HK-2 (cell line): ENCODE measurements around the gene DDX52.
"Not testable (repeated sequence)": the region's sequence is repeated elsewhere in the genome, so short reads cannot be mapped to it uniquely, and the experiment has no call there.

Experiments
- DNase-seq: peaks from one replicate; pipeline ENCODE4 v3.0.0-alpha.2; 2018; ENCODE audit not compliant: unreplicated experiment

Gene DDX52

GRCh38 chr17:37643118-37643766, at the start of gene DDX52:
Gene DDX52, minus strand, starts transcription at chr17:37643446. Its CDS starts 26 bp downstream, at chr17:37643420.
- DNase-seq: peak; percentile 89

GRCh38 chr17:37691807-37692206, 48.6 kb upstream of the DDX52 start:
- DNase-seq: no peak

DNA sequence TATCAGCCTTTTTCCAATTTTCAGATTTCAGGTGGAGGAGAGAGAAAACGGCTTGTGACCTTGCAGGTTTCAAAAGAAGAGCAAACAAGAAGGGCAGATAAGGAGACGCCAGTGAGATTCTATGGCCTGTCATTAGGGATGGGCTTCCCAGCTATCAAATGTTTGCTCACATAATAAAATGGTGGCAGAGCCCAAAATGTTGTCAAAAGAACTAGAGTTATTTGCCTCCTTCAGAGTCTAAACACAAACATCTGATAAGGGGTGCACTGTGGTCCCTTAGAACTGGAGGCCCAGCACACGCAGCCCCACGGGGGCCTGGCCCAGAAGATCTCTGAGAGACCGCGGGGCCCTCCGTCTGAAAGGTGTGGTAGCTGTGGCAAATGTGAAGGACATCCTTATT, 46.1 kb upstream of the DDX52 start:
- DNase-seq: no peak

DNA sequence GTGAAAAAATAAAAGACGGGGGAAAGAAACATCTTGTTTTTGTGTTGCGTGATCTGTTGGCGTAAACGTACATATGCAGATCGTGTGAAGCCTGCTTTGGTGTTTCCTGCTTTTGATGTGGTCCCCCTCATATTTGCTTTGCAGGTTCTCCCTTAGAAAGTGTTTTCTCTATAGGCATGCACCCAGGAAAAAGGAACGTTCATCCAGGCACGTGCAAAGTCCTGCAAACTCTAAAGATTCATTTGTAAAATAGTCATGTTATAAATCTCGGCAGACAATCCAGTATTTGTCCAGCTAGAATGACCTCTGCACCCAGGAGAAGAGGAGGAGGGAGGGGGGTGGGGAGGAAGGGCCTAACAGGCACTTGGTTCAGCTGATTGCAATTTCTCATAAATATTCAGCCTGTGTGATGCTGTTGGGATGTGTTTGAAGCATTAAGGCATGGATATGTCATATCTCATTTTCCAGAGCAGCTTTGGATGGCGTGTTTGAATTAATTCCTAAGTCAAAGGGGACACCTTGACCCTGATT, 40.3 kb upstream of the DDX52 start:
- DNase-seq: no peak

- DNase-seq: no peak
Observed at GRCh38 chr17:37682007-37682406, 38.8 kb upstream of the DDX52 start.

GRCh38 chr17:37679995-37680394, 36.7 kb upstream of the DDX52 start:
- DNase-seq: not testable (repeated sequence)

DNA sequence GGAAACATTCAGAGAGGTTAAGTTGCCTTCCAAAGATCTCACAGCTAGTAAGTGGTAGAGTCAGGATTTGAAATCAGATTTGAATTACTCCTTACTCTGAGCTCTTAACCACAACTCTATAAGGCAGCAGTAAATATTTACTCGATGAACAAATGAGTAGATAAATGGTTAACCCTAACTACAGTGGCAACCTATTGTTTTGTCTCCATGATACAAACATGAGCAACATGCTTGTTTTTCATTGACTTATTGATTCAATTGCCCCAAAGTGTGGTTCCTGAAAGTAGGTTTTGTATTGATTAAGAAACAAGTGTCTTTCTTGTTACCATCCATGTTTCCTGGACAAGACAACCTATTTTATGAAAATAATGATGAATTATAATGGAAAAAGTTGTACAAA, 34.8 kb upstream of the DDX52 start:
- no peak for DNase-seq

DNA sequence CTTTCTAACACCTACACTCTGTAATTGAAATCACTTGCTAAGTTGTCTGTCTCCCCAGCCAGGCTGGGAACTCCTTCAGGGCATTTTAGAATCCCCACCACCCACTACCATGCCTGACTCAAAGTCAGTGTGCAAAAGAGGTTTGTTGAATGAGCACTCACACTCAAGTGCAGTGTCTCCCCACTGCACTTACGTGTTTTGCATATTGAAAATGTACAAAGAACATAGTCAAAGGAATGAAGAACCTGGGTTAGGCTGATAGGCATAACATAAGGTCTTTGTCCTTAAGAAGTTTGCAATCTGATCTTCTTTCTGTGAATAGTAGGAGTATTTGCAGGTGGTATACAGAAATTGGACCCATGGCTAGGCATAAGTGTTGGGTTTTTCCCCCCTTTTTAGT, 33.8 kb upstream of the DDX52 start:
- DNase-seq: no peak

- no peak for DNase-seq
Observed at GRCh38 chr17:37676115-37676925, 33.1 kb upstream of the DDX52 start.

GRCh38 chr17:37674511-37674910, 31.3 kb upstream of the DDX52 start:
- no peak for DNase-seq

GRCh38 chr17:37673386-37673785, 30.1 kb upstream of the DDX52 start:
- no peak for DNase-seq

DNA sequence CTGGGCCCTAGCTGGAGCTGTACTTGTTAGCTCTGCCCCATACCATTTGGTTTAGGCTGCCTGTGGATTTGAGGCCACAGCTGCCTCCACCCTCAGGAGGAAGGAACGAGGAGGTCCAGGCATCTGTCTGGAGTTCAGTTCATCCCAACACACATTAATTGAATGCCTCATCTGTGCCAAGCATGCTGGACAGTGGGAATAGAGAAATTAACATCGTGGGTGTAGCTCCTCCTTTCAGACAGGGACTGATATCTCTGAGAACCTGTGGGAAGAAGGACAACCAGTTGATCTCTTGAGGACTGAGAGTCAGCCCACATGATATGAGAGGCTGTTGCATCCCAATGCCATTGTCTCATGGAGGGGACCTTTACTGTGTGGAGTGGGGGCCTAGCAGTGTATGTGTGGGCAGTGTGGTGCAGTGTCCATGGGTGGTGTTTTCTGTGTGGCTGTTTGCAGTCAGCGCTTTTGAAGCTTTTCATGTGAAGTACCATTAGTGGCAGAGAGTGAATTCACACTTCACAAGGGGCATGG, 29.4 kb upstream of the DDX52 start:
- DNase-seq: no peak

DNA sequence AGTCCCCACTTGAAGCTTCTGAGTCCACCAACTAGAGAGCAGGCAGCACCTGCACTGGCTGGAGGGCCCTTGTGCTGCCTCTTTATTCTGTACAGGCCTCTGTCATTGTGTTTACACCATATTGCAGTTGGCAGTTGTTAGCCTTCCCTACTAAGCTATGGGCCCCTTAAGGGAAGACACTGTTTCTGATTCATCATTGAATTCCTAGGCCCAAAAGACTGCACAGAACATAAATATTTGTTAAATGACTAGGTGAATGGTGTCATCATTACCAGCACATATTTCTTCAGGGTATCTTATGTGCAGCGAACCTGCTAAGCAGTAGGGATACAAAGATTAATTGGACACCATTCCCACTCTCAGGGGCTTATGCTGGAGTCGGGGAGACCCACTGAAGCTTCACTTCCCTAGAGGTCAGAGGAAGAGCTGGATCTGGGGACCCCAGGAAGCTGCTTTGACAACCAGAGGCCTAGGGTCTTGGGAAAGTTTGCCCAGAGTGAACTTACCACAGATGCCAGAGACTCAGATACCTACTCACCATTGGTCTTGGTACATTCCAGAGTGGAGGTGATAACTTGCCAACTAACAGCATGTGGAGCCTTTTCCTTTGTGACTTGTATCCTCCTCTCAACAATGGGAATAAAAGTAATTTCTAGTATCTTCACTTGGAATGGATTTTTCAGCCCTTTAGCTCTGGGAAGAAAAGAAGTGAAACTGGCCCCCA, 28.7 kb upstream of the DDX52 start:
- peak; percentile 58 for DNase-seq

DNA sequence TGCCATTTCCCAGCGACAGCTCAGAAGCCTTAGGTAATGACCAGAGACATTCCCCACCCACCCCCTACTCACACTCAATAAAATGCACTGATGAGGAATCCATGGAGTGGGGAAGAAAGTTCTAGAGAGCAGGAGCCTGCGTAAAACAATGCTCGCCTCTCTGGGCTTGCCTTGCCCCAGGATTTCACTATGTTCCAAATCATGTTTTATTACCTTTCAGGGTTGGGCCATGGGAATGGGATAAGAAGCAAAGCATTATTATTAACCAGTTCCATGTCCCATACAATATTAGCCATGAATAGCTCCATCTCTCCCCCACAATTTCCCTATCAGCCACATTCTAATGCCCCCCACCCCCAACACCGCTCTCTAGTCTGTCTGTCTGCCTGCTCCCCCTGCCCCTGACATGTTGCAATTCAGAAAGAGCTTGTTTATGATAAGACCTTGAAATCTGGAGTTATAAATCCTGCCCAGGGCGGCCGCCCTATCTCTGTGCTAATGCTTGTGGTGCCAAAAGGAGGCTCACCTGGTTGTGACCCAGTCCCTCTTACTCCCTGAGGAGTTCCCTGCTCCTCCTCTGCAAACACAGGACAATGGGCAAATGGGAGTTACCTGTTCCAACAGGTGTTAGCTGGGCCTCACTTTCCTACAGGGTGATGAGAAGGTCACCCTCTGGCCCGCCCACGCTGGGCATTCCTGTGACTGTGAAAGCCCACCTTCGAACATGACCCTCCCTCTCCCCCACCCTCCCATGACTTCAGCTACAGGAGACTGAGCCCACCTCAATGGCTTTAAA, 28.0 kb upstream of the DDX52 start:
- DNase-seq: no peak

DNA sequence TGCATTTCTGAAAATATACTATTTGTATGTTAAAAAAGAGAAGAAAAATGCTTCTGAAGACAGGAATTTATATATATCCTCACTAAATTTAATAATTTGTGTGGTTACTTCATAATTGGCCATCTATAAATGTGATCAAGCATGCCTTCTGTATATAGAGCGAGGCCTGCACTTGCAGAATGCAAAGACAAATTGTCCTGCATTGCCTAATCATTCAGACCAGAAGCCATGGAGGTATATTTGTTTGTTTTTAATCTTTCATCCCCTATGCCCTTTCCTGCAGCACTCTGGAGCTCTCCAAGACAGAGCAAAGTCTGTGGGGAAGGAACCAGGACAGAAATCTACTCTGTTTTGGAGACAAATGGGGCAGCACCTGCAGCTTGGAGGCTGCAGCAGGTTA, 23.8 kb upstream of the DDX52 start:
- DNase-seq: no peak

GRCh38 chr17:37664214-37664613, 21.0 kb upstream of the DDX52 start:
- no peak for DNase-seq

DNA sequence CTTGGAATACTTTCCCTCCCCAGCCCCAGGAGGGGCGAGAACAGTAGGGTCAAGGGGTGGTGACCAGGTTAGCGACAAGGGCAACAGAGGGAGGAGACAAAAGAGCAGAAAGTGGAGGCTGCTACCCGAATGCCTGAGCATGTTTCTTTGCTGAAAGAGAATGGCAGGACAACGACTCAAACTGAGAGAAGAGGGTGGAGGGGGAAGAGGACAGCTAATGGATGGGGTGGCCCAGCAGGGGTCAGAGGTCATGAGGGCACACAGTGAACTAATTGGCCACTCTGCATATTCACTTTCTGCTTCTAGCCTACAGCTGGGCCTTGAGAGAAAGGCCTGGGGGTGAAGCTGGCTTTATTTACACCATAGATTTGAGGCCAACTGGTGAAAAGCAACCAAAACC, 19.1 kb upstream of the DDX52 start:
- DNase-seq: no peak

DNA sequence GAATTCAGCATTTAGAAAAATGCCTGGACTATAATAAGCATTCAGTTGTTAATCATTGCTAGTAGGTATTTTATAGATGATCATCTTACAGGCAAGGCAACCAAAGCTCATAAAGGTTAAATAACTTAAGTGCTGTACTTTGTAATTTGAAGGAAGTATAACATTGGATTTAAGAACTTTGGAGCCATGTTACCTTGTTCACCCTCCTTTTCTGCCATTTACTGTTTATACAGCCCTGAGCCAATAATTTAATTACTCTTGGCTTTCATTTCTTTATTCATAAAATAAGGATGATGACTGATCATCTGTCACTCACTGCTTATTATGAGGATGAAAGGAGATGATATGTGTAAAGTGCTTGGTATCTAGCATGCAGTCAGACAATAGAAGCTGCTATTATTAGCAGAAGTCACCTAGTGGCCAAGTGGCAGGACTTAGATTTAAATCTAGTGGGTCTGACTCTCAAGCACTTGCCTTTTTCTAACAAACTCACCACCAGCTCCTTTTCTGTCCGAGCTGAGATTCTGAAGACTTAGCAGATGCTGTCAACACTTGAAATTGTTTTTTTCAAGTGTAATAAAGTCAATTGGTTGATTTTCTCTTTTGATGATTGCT, 18.3 kb upstream of the DDX52 start:
- DNase-seq: no peak

DNA sequence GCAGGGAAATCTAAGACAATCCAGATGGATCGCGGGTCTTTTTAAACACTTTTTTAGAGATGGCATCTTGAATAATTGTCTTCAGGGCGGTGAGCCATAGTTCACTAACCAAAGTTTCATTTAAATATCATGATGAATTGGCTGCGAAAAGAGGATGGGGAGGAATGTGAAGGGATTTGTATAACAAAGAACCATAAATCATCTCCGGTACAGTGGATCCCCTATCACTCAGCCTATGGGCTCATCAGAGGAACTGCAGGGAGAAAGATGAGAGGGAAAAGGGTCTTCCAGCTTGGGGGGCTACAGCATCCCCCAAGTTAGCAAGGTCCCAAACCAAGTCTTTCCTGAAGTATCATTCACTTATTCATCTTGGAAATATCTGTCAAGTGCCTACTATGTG, 16.7 kb upstream of the DDX52 start:
- no peak for DNase-seq

- DNase-seq: no peak
Observed at GRCh38 chr17:37657202-37657601, 14.0 kb upstream of the DDX52 start.

DNA sequence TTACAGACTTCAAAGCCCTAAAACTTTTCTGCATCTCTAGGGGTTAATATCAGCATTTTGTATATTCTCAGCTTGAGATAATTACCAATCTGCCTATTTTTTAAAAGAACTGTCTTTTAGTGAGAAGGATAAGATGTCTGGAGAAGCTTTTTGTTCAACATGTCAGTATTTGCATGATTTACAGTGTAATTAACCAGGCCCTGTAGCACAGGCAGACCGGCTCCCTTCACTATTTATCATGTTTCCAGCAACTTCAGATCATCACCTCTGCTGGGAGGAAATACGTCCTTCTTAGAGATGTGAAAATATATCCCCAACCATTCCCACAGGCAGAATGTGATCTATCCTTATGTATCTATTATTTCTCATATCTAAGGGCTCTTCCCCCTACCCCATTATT, 8.6 kb upstream of the DDX52 start:
- DNase-seq: no peak
